OCI-LY1 (cell line): Measurements from ENCODE around the gene PRSS58.

ENCODE experiments used
- H2AFZ ChIP-seq: fragments of 200-600 bp; sonication (generic), shearing (Covaris generic); 2 replicates; pipeline ENCODE4 v1.6.0; 2014; ENCODE audit warnings: antibody characterized with exemption, mild to moderate bottlenecking, low read length
- H3F3A ChIP-seq: fragments of 200-600 bp; sonication (generic), shearing (Covaris generic); 2 replicates; pipeline ENCODE4 v1.6.0; 2014; ENCODE audit warnings: mild to moderate bottlenecking, antibody characterized with exemption, low read length, moderate library complexity; ENCODE audit not compliant: insufficient read depth
- H3K27ac ChIP-seq: fragments of 200-600 bp; sonication (generic); 2 replicates; pipeline ENCODE4 v1.5.1; 2014; ENCODE audit warnings: low read length, mixed run types, mild to moderate bottlenecking, low read depth; ENCODE audit not compliant: poor library complexity, severe bottlenecking
- H3K27me3 ChIP-seq: fragments of 200-600 bp; sonication (generic); 2 replicates; pipeline ENCODE4 v1.6.0; 2014; ENCODE audit warnings: antibody characterized with exemption, mild to moderate bottlenecking, low read length, moderate library complexity; ENCODE audit not compliant: insufficient read depth
- H3K36me3 ChIP-seq: fragments of 200-600 bp; sonication (generic); 2 replicates; pipeline ENCODE4 v1.6.1; 2014; ENCODE audit warnings: mild to moderate bottlenecking, antibody characterized with exemption, low read length, moderate library complexity, mixed read lengths; ENCODE audit not compliant: insufficient read depth
- H3K4me1 ChIP-seq: fragments of 200-600 bp; sonication (generic); 2 replicates; pipeline ENCODE4 v1.5.1; 2014; ENCODE audit warnings: mild to moderate bottlenecking, low read length, moderate library complexity; ENCODE audit not compliant: insufficient read depth, severe bottlenecking
- H3K4me2 ChIP-seq: fragments of 200-600 bp; sonication (generic), shearing (Covaris generic); 2 replicates; pipeline ENCODE4 v1.6.1; 2014; ENCODE audit warnings: low read length
- H3K4me3 ChIP-seq: fragments of 200-600 bp; sonication (generic); 2 replicates; pipeline ENCODE4 v1.5.1; 2014; ENCODE audit warnings: low read length, low read depth, mild to moderate bottlenecking, mixed read lengths; ENCODE audit not compliant: poor library complexity, severe bottlenecking
- H3K79me2 ChIP-seq: fragments of 200-600 bp; shearing (Covaris generic); 2 replicates; pipeline ENCODE4 v1.6.1; 2016; ENCODE audit warnings: mixed run types, low read length, mixed read lengths; ENCODE audit not compliant: insufficient read depth
- H3K9ac ChIP-seq: fragments of 200-600 bp; sonication (generic), shearing (Covaris generic); 2 replicates; pipeline ENCODE4 v1.6.1; 2014; ENCODE audit warnings: mild to moderate bottlenecking, low read length, mixed read lengths
- H3K9me2 ChIP-seq: fragments of 200-600 bp; sonication (generic), shearing (Covaris generic); 2 replicates; pipeline ENCODE4 v1.6.1; 2014; ENCODE audit warnings: low read depth, mild to moderate bottlenecking, low read length, mixed read lengths
- H3K9me3 ChIP-seq: fragments of 200-600 bp; shearing (Covaris generic); 2 replicates; pipeline ENCODE4 v1.6.1; 2014; ENCODE audit warnings: low read length, mixed read lengths
- H4K20me1 ChIP-seq: fragments of 200-600 bp; sonication (generic), shearing (Covaris generic); 2 replicates; pipeline ENCODE4 v1.6.0; 2016; ENCODE audit warnings: mild to moderate bottlenecking, low read length; ENCODE audit not compliant: insufficient read depth
- EZH2 ChIP-seq: fragments of 200-600 bp; sonication (generic), shearing (Covaris generic); IDR thresholded peaks from 2 replicates; pipeline ENCODE4 v1.8.0; 2017; ENCODE audit warnings: borderline replicate concordance, mixed run types, mild to moderate bottlenecking, antibody characterized with exemption, low read length, moderate library complexity, mixed read lengths
- TF ChIP-seq, protein P1 (sequence below): fragments of 200-600 bp; sonication (generic), shearing (Covaris generic); IDR thresholded peaks from 2 replicates; pipeline ENCODE4 v1.5.1; 2017; ENCODE audit warnings: mild to moderate bottlenecking, antibody characterized with exemption, low read length, moderate library complexity, mixed read lengths

Gene PRSS58, protein sequence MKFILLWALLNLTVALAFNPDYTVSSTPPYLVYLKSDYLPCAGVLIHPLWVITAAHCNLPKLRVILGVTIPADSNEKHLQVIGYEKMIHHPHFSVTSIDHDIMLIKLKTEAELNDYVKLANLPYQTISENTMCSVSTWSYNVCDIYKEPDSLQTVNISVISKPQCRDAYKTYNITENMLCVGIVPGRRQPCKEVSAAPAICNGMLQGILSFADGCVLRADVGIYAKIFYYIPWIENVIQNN

DNA sequence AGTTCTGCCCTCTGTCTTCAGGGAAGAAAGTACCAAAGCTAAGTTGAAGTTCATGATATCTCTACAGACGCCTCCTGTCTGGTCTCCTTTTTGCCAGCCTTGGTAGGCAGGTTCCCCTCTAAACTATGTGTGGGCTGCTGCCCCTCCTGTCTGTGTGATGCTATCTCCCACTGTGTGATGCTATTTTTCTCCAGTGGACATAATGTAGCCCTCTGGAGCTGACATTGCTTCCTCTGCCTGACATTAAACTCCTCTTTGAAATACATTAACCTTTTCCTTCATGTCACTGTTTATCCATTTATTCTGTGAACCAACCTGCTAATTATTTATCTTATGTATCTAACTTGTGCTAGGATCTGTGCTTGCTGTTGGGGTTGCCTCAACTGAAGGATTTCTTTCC lies at the start of gene PRSS58:
TSS of gene PRSS58 (minus strand) at position 101 of the 400 bp plus-strand sequence. CDS start 351 bp downstream, outside the sequence.
- H3K9me2 ChIP-seq = no peaks in the 10 kb centered on the region
- no peaks in the 10 kb centered on the region for H3F3A ChIP-seq
- H2AFZ ChIP-seq = no peak within 1 kb of the TSS
- no peaks in the 10 kb centered on the region for H3K4me1 ChIP-seq
- H3K27ac ChIP-seq = no peak within 1 kb of the TSS
- H3K36me3 ChIP-seq = no peaks in the 10 kb centered on the region
- no peaks in the 10 kb centered on the region for H4K20me1 ChIP-seq
- TF ChIP-seq, protein P1, sequence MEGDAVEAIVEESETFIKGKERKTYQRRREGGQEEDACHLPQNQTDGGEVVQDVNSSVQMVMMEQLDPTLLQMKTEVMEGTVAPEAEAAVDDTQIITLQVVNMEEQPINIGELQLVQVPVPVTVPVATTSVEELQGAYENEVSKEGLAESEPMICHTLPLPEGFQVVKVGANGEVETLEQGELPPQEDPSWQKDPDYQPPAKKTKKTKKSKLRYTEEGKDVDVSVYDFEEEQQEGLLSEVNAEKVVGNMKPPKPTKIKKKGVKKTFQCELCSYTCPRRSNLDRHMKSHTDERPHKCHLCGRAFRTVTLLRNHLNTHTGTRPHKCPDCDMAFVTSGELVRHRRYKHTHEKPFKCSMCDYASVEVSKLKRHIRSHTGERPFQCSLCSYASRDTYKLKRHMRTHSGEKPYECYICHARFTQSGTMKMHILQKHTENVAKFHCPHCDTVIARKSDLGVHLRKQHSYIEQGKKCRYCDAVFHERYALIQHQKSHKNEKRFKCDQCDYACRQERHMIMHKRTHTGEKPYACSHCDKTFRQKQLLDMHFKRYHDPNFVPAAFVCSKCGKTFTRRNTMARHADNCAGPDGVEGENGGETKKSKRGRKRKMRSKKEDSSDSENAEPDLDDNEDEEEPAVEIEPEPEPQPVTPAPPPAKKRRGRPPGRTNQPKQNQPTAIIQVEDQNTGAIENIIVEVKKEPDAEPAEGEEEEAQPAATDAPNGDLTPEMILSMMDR = no peak
- no peak for TF ChIP-seq EZH2
- no peaks in the 10 kb centered on the region for H3K79me2 ChIP-seq
- H3K4me3 ChIP-seq = no peak within 1 kb of the TSS
- no peaks in the 10 kb centered on the region for H3K27me3 ChIP-seq
- H3K9ac ChIP-seq = no peak within 1 kb of the TSS
- no peak within 1 kb of the TSS for H3K4me2 ChIP-seq
- H3K9me3 ChIP-seq = no peaks in the 10 kb centered on the region

DNA sequence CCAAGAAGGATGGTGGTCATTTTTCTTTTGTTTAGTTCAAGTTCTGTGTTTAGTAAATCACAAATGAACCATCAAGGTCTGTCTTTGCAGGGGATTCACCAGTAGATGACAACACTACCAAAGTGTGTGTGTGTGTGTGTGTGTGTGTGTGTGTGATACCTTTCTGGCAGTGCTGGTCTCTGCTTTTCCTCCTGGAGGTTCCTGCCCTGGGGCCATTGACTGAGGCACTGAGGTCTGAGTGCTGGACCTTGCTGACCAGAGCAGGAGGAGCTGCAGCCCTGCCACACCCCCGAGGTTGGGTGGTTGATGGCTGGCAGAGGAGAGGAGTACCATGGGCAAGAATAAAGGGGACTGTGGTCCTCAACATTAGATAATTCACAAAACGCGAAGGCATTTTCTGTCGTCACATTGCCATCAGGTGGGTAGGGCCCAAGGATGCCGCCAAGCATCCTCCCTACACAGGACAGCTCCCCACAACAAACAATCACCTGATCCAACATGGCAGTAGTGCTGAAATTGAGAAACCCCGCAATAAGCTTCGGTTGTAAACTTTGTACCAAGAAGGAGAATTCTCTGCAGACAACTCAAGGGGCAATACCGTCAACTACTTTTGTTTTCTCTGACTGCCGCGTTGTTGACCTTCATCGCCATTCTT lies 49.5 kb upstream of the PRSS58 start:
- Histone ChIP-seq H3K9me3 (no peaks in the 10 kb centered on the region), H3K4me1 (no peaks in the 10 kb centered on the region), H3K9ac (no peak overlapping the region), H3K36me3 (no peaks in the 10 kb centered on the region), H3K4me2 (no peak overlapping the region), H3F3A (no peaks in the 10 kb centered on the region), H4K20me1 (no peaks in the 10 kb centered on the region), H3K9me2 (no peaks in the 10 kb centered on the region), H3K27ac (no peak overlapping the region), H2AFZ (no peak overlapping the region), H3K27me3 (no peaks in the 10 kb centered on the region), H3K79me2 (no peaks in the 10 kb centered on the region), H3K4me3 (no peak overlapping the region)
- TF ChIP-seq, protein P1 = no peak
- no peak for TF ChIP-seq EZH2

DNA sequence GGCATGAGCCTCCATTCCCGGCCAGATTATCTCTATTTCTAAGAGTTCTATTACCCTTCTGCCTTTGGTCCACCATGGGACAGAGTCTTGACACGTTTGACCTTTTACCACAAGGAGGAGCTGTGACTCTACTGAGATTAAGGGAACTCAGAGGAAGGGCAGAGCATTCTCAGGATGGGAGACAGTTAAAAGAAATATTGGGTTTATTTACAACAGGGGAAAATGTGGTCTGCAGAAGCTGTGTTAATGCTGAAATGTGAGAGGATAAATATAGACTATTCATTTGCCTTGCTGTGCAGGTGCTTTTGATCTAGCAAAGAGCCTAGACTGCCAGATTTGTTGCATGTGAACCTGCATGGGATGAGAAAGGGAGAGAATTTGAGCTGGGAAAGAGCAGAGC lies 45.8 kb upstream of the PRSS58 start:
- Histone ChIP-seq H3K27me3 (no peaks in the 10 kb centered on the region), H3K9me2 (no peaks in the 10 kb centered on the region), H2AFZ (no peak overlapping the region), H3K27ac (no peak overlapping the region), H3K4me3 (no peak overlapping the region), H3K4me2 (no peak overlapping the region), H3F3A (no peaks in the 10 kb centered on the region), H3K9me3 (no peaks in the 10 kb centered on the region), H3K36me3 (no peaks in the 10 kb centered on the region), H3K4me1 (no peaks in the 10 kb centered on the region), H3K9ac (no peak overlapping the region), H3K79me2 (no peaks in the 10 kb centered on the region), H4K20me1 (no peaks in the 10 kb centered on the region)
- TF ChIP-seq, protein P1 = peak; percentile 62
- TF ChIP-seq EZH2 = no peak
